Body of pancreas (tissue), 4 donors: ENCODE results near the gene MOGAT2. TPM values are rescaled to one million over a fixed set of nuclear protein-coding genes. Genes with fewer than 3 reads are reported as not detected.

Experiments used
- ATAC-seq: fragments of 150-250 bp; one replicate; pipeline ENCODE4 v1.9.1; 2016
- DNase-seq, 4 donors: peaks; one replicate each; pipeline ENCODE4 v3.0.0-alpha.2; 2019
- H3K27ac ChIP-seq, 4 donors: fragments of 200-600 bp; sonication (generic); 1 replicate in 3 of 4; 2 replicates in 1 of 4; pipeline versions ENCODE4 v1.5.1 to v1.6.1; 2016 to 2019; ENCODE audit warnings: mild to moderate bottlenecking in 1 of 4, mixed read lengths in 1 of 4, moderate library complexity in 1 of 4
- H3K27me3 ChIP-seq, 2 donors: fragments of 200-600 bp; sonication (generic); one replicate each; pipeline ENCODE4 v1.6.0; 2016; ENCODE audit warnings: mild to moderate bottlenecking in 1 of 2
- H3K36me3 ChIP-seq, 2 donors: fragments of 200-600 bp; sonication (generic); replicated peaks in 1 of 2; 2 replicates each; pipeline ENCODE4 v1.5.1; 2016; ENCODE audit warnings: low read depth in 2 of 2; ENCODE audit not compliant: insufficient read depth in 1 of 2
- H3K4me1 ChIP-seq: fragments of 200-600 bp; sonication (generic); one replicate; pipeline ENCODE4 v1.6.0; 2016
- H3K4me3 ChIP-seq, 2 donors: fragments of 200-600 bp; sonication (generic); 1 replicate in 1 of 2; 2 replicates in 1 of 2; pipeline ENCODE4 v1.5.1; 2016 to 2019
- H3K9me3 ChIP-seq, 3 donors: fragments of 200-600 bp; sonication (generic); 1 replicate in 2 of 3; 2 replicates in 1 of 3; pipeline ENCODE4 v1.5.1; 2016
- POLR2A ChIP-seq, 3 donors: fragments of 450-650 bp; IDR thresholded peaks; one replicate each; pipeline ENCODE4 v1.6.1; 2016; ENCODE audit warnings: antibody characterized with exemption in 3 of 3, mild to moderate bottlenecking in 2 of 3
- WGBS, 2 donors: methylation state at CpG; one replicate each; pipeline ENCODE4 v1.1.5; 2017; 5-methylcytosine and 5-hydroxymethylcytosine counted together
- intact Hi-C: fragments of 100-400 bp; cut with DNase I; formaldehyde crosslinking; loops from one replicate; pipeline ENCODE4 v1.15.1; 2023
- total RNA-seq, 2 donors: library from RNA; depleted of rRNA; stranded (reverse); fragments of >200 nt; gene quantifications; one replicate each; pipeline ENCODE4 v1.1.0, GENCODE V29; 2016
- TF ChIP-seq, protein P1 (sequence below), 7 experiments: fragments of 450-650 bp in 4 of 7; fragments of 200-600 bp in 3 of 7; sonication (generic) in 3 of 7; IDR thresholded peaks; one replicate each; pipeline ENCODE4 v1.5.1; 2016 to 2019; ENCODE audit warnings: antibody characterized with exemption in 7 of 7

MOGAT2 gene
- total RNA-seq, 2 donors from 2014 or later, result not detected

DNA sequence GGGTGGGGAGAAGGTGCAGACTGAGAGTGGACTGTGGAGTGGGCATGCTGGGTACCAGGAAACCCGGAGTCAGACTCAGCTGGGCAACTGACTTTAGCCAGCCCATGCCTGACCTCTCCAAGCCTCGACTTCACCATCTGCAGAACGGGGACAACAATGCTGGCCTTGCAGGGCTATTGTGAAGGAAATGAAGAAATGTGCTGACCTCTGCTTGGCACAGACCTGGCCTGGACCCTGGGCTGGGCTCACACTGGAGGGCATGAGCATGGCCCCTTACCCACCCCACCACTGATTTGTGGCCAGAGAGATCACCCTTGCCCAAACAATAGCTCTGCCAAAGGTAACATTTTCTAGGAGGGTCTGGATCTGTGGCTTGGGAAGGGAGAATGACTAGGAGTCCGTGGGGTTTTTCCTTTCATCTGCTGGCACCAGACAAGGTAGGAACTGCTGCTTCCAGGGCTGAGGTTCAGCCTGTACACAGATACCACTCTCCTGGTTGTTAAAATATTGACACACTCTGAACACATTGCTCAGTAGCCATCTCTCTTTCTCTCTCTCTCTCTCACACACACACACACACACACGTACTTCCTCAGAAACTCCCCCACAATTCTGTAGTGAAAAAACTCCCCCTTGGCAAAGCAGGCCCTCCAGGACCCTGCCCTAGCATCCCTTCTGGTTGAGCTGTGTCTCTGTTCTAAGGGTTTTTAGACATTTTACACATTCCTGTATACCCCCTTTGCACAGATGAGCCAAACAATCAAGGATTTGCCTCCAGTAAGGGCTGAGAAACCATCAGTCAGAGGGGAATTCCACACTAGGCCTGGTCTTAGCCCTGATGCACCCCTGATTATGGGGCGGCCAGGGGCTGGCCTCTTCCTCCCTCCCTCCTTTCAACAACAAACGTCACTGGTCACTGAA lies 1.0 kb downstream of the MOGAT2 start:
- intact Hi-C loops, result no loop called here
- no peak for ATAC-seq
- no peaks in the 10 kb centered on the region for H3K27me3 ChIP-seq
- H3K27ac ChIP-seq, result no peak overlapping the region
- no peaks in the 10 kb centered on the region for H3K4me1 ChIP-seq
- TF ChIP-seq POLR2A (IDR thresholded peaks at IDR 0.05), result no peak
- TF ChIP-seq, protein P1, sequence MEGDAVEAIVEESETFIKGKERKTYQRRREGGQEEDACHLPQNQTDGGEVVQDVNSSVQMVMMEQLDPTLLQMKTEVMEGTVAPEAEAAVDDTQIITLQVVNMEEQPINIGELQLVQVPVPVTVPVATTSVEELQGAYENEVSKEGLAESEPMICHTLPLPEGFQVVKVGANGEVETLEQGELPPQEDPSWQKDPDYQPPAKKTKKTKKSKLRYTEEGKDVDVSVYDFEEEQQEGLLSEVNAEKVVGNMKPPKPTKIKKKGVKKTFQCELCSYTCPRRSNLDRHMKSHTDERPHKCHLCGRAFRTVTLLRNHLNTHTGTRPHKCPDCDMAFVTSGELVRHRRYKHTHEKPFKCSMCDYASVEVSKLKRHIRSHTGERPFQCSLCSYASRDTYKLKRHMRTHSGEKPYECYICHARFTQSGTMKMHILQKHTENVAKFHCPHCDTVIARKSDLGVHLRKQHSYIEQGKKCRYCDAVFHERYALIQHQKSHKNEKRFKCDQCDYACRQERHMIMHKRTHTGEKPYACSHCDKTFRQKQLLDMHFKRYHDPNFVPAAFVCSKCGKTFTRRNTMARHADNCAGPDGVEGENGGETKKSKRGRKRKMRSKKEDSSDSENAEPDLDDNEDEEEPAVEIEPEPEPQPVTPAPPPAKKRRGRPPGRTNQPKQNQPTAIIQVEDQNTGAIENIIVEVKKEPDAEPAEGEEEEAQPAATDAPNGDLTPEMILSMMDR (IDR thresholded peaks at IDR 0.05), result no peak
- no peaks in the 10 kb centered on the region for H3K9me3 ChIP-seq
- WGBS, 2 donors, result 68 to 75% methylated on average over 6 to 7 of the region's 7 CpGs
- H3K4me3 ChIP-seq, result no peak overlapping the region
- no peak for DNase-seq
- no peaks in the 10 kb centered on the region for H3K36me3 ChIP-seq

DNA sequence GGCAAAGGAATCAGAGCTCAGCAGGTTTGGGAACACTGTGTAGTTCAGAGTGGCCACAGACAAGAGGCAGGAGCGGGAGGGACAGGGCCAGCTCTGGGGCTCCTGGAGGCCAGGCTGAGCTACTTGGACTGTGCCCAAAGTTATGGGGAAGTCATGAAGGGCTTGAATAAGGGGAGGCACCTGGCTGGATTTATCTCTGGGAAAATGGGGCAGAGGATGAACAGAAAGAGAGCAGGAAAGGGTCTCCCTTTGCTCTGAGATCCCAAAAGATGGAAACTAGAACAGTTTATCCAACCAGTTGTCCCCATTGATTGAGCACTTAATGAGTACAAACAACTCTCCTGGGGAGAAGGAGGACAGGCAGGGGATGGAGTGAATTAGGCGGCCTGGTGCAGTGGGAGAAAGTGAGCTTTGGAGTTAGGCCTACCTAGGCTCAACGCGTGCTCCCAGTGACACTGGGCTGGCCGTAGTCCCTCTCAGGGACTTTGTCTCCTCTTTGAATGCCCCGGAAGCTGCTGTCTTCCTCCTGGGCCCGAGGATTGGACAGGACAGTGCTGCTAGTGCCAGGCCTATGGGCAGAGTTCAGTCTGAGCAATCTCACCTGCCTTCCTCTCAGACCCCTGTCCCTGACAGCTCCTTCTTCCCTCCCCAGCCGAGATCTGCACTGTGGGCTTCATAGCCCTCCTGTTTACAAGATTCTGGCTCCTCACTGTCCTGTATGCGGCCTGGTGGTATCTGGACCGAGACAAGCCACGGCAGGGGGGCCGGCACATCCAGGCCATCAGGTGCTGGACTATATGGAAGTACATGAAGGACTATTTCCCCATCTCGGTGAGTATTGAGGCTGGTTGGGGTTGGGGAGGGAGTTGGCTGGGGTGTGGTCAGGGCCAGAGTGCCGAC lies 2.0 kb downstream of the MOGAT2 start:
- ATAC-seq (no peak), DNase-seq (no peak)
- intact Hi-C loops, result no loop called here
- Histone ChIP-seq H3K4me3 (no peak overlapping the region), H3K36me3 (no peaks in the 10 kb centered on the region), H3K4me1 (no peaks in the 10 kb centered on the region), H3K27ac (no peak overlapping the region), H3K9me3 (no peaks in the 10 kb centered on the region), H3K27me3 (no peaks in the 10 kb centered on the region)
- 91 to 92% methylated on average over 13 to 14 of the region's 14 CpGs for WGBS, 2 donors
- TF ChIP-seq POLR2A (IDR thresholded peaks at IDR 0.05), result no peak
- TF ChIP-seq, protein P1 (IDR thresholded peaks at IDR 0.05), result no peak

DNA sequence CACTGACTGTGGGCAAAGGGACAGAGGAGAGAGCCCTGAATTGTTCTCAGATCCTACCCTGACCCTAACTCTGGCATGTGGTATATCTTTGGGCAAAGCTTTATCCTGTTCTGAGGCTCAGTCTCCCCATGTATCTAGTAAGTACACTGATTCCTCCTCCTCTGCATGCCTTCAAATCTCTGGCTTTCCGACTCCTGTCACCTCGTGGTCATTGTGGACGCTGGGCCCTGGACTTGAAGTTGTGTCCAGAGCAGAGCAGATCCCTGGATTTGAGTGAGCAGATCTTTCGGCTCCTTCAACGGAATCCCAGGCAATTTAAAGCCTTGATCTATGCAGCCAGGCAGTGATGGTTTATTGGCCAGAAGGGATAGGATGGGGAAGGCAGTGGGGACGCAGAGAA lies 3.0 kb downstream of the MOGAT2 start:
- no peak overlapping the region for H3K4me3 ChIP-seq
- ATAC-seq (no peak), DNase-seq (no peak)
- H3K27me3 ChIP-seq, result no peaks in the 10 kb centered on the region
- intact Hi-C loops, result no loop called here
- no peak overlapping the region for H3K27ac ChIP-seq
- H3K4me1 ChIP-seq, result no peaks in the 10 kb centered on the region
- no peaks in the 10 kb centered on the region for H3K36me3 ChIP-seq
- H3K9me3 ChIP-seq, result no peaks in the 10 kb centered on the region
- WGBS, 2 donors, result 83 to 86% methylated on average over 6 of the region's 6 CpGs
- TF ChIP-seq, protein P1 (IDR thresholded peaks at IDR 0.05), result no peak
- no peak for TF ChIP-seq POLR2A (IDR thresholded peaks at IDR 0.05)

DNA sequence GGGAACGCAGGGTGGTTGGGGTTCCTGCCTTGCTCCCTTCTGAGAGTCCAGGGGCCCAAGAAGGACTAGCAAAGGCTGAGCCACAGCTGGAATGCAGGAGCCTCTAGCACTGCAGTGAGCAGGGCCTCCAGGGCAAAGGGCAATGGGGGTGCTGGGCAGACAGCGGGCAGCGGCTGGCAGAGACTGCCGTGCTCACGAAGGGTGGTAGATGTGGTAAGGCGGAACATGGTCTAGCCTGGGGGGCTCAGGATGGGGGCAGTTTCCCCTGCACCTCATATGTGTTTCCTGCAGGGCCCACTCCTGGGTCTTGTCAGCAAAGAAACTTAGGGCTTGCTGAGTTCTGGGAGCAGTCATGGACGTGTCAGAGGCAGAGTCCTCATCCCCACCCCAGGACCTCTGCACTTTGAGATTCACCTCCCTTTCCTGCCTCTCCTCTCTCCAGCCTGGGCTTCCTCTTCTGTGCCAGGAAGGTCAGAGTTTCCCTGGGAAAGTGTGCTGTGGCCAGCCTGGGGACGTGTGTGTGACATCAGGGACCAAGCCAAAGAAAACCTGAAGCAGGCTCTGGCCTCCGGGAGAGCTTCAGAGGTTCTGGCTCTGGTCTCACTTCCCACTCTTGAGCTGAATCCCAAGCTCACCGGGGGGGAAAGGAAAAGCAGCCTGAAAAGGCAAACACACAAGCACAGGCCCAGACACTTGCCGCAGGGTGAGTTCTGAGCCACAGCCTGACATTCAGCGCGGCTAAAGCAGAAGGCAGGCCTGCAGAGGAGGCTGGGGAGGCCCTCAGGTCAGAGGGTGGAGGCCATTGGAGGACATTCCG lies 4.4 kb downstream of the MOGAT2 start:
- H3K4me1 ChIP-seq, result no peaks in the 10 kb centered on the region
- intact Hi-C loops, result no loop called here
- WGBS, 2 donors, result 69 to 72% methylated on average over 13 to 14 of the region's 14 CpGs
- no peak for TF ChIP-seq POLR2A (IDR thresholded peaks at IDR 0.05)
- TF ChIP-seq, protein P1 (IDR thresholded peaks at IDR 0.05), result no peak
- no peaks in the 10 kb centered on the region for H3K36me3 ChIP-seq
- no peak overlapping the region for H3K27ac ChIP-seq
- DNase-seq (no peak), ATAC-seq (no peak)
- no peaks in the 10 kb centered on the region for H3K27me3 ChIP-seq
- no peaks in the 10 kb centered on the region for H3K9me3 ChIP-seq
- no peak overlapping the region for H3K4me3 ChIP-seq
